Neuronal stem cell (in vitro differentiated cells): ENCODE results near the gene COL15A1.

Experiments
- DNase-seq: peaks from one replicate; pipeline ENCODE4 v3.0.0-alpha.2; 2013; ENCODE audit warnings: low spot score
- H2AFZ ChIP-seq: one replicate; pipeline ENCODE4 v1.6.1; 2013; ENCODE audit warnings: mild to moderate bottlenecking, low read length, inconsistent platforms
- H2AK5ac ChIP-seq: 2 replicates; pipeline ENCODE4 v1.6.1; 2013; ENCODE audit warnings: low read depth, mild to moderate bottlenecking, inconsistent platforms, low read length, moderate library complexity, mixed read lengths
- H2BK120ac ChIP-seq: 2 replicates; pipeline ENCODE4 v1.6.1; 2013; ENCODE audit warnings: low read depth, mild to moderate bottlenecking, inconsistent platforms, low read length, moderate library complexity, mixed read lengths
- H2BK12ac ChIP-seq: one replicate; pipeline ENCODE4 v1.6.1; 2013; ENCODE audit warnings: low read length, inconsistent platforms
- H2BK15ac ChIP-seq: 2 replicates; pipeline ENCODE4 v1.6.1; 2013; ENCODE audit warnings: mild to moderate bottlenecking, low read length, inconsistent platforms, mixed read lengths
- H2BK5ac ChIP-seq: one replicate; pipeline ENCODE4 v1.6.1; 2013; ENCODE audit warnings: inconsistent platforms, mild to moderate bottlenecking, low read length, moderate library complexity
- H3K14ac ChIP-seq: one replicate; pipeline ENCODE4 v1.6.1; 2013; ENCODE audit warnings: low read length, inconsistent platforms
- H3K18ac ChIP-seq: 2 replicates; pipeline ENCODE4 v1.6.1; 2013; ENCODE audit warnings: low read length, inconsistent platforms
- H3K23ac ChIP-seq: 2 replicates; pipeline ENCODE4 v1.6.1; 2013; ENCODE audit warnings: low read depth, mild to moderate bottlenecking, mixed read lengths, low read length, inconsistent platforms; ENCODE audit not compliant: poor library complexity
- H3K27ac ChIP-seq: replicated peaks from 3 replicates; pipeline ENCODE4 v1.5.1; 2013; ENCODE audit warnings: low read length, inconsistent platforms
- H3K27me3 ChIP-seq, 3 experiments: 2 replicates each; pipeline ENCODE4 v1.6.1; 2013; ENCODE audit warnings: low read length in 3 of 3, mild to moderate bottlenecking in 2 of 3, inconsistent platforms in 1 of 3, low read depth in 1 of 3, mixed read lengths in 1 of 3, moderate library complexity in 1 of 3; ENCODE audit not compliant: control insufficient read depth in 3 of 3, insufficient read depth in 3 of 3
- H3K36me3 ChIP-seq, 2 donors: replicated peaks in 1 of 2; 2 replicates each; pipeline ENCODE4 v1.6.1; 2013; ENCODE audit warnings: low read length in 2 of 2; ENCODE audit not compliant: control insufficient read depth in 2 of 2, insufficient read depth in 2 of 2
- H3K4ac ChIP-seq: 2 replicates; pipeline ENCODE4 v1.6.1; 2013; ENCODE audit warnings: inconsistent platforms, mild to moderate bottlenecking, low read length, moderate library complexity
- H3K4me1 ChIP-seq, 2 donors: 1 replicate in 1 of 2; 2 replicates in 1 of 2; pipeline ENCODE4 v1.6.1; 2013; ENCODE audit warnings: low read length in 2 of 2, low read depth in 1 of 2; ENCODE audit not compliant: control insufficient read depth in 2 of 2, insufficient read depth in 1 of 2
- H3K4me2 ChIP-seq: one replicate; pipeline ENCODE4 v1.6.1; 2013; ENCODE audit warnings: mild to moderate bottlenecking, low read length, inconsistent platforms; ENCODE audit not compliant: insufficient read depth, poor library complexity, severe bottlenecking
- H3K4me3 ChIP-seq, 2 donors: 2 replicates each; pipeline ENCODE4 v1.5.1; 2013; ENCODE audit warnings: low read length in 2 of 2, mild to moderate bottlenecking in 2 of 2, inconsistent platforms in 1 of 2, moderate library complexity in 1 of 2
- H3K79me1 ChIP-seq: one replicate; pipeline ENCODE4 v1.6.1; 2013; ENCODE audit warnings: low read depth, mild to moderate bottlenecking, inconsistent platforms, low read length, moderate library complexity
- H3K9ac ChIP-seq: one replicate; pipeline ENCODE4 v1.6.1; 2013; ENCODE audit warnings: mild to moderate bottlenecking, low read depth, low read length, inconsistent platforms; ENCODE audit not compliant: poor library complexity
- H3K9me3 ChIP-seq, 2 donors: replicated peaks in 1 of 2; 2 replicates each; pipeline versions ENCODE3 to v1.6.1; 2013; ENCODE audit warnings: low read length in 2 of 2, mild to moderate bottlenecking in 2 of 2, inconsistent platforms in 1 of 2, low read depth in 1 of 2, mixed read lengths in 1 of 2, moderate library complexity in 1 of 2; ENCODE audit not compliant: control insufficient read depth in 2 of 2, insufficient read depth in 1 of 2
- H4K8ac ChIP-seq: one replicate; pipeline ENCODE4 v1.6.1; 2013; ENCODE audit warnings: low read depth, mild to moderate bottlenecking, inconsistent platforms, low read length, moderate library complexity
- H4K91ac ChIP-seq: one replicate; pipeline ENCODE4 v1.6.1; 2013; ENCODE audit warnings: low read length, low read depth, mild to moderate bottlenecking, inconsistent platforms; ENCODE audit not compliant: poor library complexity
- WGBS, 2 donors: extraction: QIAGEN DNeasy Blood & Tissue Kit; methylation state at CpG; one replicate each; pipeline ENCODE4 v1.1.7; 2013; ENCODE audit warnings: missing lambda C conversion rate in 2 of 2, mixed read lengths in 1 of 2; ENCODE audit not compliant: insufficient read length in 2 of 2, insufficient replicate concordance in 1 of 2; ENCODE audit errors: extremely low coverage in 2 of 2; 5-methylcytosine and 5-hydroxymethylcytosine counted together

Gene COL15A1

GRCh38 chr9:99087462-99087861, 143.8 kb downstream of the COL15A1 start:
- no peak overlapping the region for H3K18ac ChIP-seq
- H3K9me3 ChIP-seq: peaks cover 2 to 5% of the 10 kb centered on the region in 2 donors
- no peak overlapping the region for H2AFZ ChIP-seq
- H2BK15ac ChIP-seq: no peak overlapping the region
- no peak overlapping the region for H3K23ac ChIP-seq
- no peak overlapping the region for H3K4me3 ChIP-seq
- peaks cover 0 to 7% (median 0%) of the 10 kb centered on the region in 3 experiments for H3K27me3 ChIP-seq
- H2BK12ac ChIP-seq: no peak overlapping the region
- no peaks in the 10 kb centered on the region for H3K36me3 ChIP-seq
- no peak for DNase-seq
- no peak overlapping the region for H3K27ac ChIP-seq
- no peak overlapping the region for H3K14ac ChIP-seq
- no peak overlapping the region for H2AK5ac ChIP-seq
- H4K91ac ChIP-seq: no peak overlapping the region
- no peak overlapping the region for H3K9ac ChIP-seq
- no peak overlapping the region for H2BK120ac ChIP-seq
- H3K4me2 ChIP-seq: no peak overlapping the region
- H2BK5ac ChIP-seq: no peak overlapping the region
- no peak overlapping the region for H4K8ac ChIP-seq
- no peaks in the 10 kb centered on the region for H3K4me1 ChIP-seq
- H3K4ac ChIP-seq: no peak overlapping the region
- WGBS, 2 donors: no CpG with 5 or more reads among the region's 3 CpGs
- H3K79me1 ChIP-seq: no peaks in the 10 kb centered on the region

DNA sequence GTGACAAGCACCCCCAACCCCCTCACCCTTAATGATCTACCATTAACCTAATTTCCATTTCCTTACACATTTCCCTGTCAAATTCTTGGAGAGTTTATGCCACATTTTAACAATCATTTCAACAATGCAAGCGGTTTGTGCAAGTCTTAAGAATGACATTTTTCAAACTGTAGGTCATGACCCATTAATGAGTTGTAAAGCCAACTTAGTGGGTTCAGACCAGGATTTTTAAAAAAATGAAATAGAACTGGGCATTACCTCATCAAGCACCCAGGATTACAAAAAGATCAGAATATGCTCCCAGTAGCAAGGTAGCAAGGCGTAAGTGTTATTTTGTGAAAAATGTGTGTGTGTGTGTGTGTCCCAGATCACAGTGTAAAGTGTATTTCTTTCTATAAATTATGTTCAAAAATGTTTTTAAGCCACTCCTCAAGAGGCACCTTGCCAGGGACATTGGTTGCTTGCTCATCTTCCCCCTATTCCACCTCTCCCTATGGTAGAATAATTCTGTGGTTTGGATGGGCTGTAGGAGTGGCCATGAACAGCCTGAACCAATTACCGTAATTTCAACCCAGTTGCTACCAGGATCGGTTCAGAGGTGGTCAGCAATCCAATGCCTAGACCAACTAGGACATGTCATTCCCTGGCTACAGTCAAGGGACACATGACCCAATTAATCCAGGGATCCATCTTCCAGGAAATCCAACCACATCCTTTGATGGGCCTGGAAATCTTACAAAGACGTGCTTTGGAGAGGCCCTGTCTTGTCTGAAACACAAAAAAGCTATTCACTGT, 146.8 kb downstream of the COL15A1 start:
- H4K91ac ChIP-seq: no peak overlapping the region
- H3K4me3 ChIP-seq: no peak overlapping the region
- no peak overlapping the region for H2BK120ac ChIP-seq
- H3K36me3 ChIP-seq: no peaks in the 10 kb centered on the region
- no peak overlapping the region for H3K9ac ChIP-seq
- H2BK5ac ChIP-seq: no peak overlapping the region
- no peak overlapping the region for H2AK5ac ChIP-seq
- peaks cover 0 to under 1% of the 10 kb centered on the region in 2 donors for H3K4me1 ChIP-seq
- H3K27me3 ChIP-seq: peaks cover 0 to 3% (median 0%) of the 10 kb centered on the region in 3 experiments
- peaks cover 2 to 5% of the 10 kb centered on the region in 2 donors for H3K9me3 ChIP-seq
- no peak overlapping the region for H2BK12ac ChIP-seq
- H3K4ac ChIP-seq: no peak overlapping the region
- H2BK15ac ChIP-seq: no peak overlapping the region
- no peak overlapping the region for H3K14ac ChIP-seq
- no peak overlapping the region for H2AFZ ChIP-seq
- no peaks in the 10 kb centered on the region for H3K79me1 ChIP-seq
- no peak overlapping the region for H3K18ac ChIP-seq
- H3K23ac ChIP-seq: no peak overlapping the region
- H3K4me2 ChIP-seq: no peak overlapping the region
- no peak overlapping the region for H4K8ac ChIP-seq
- WGBS, 2 donors: no CpG with 5 or more reads among the region's 5 CpGs
- DNase-seq: no peak
- H3K27ac ChIP-seq: no peak overlapping the region

DNA sequence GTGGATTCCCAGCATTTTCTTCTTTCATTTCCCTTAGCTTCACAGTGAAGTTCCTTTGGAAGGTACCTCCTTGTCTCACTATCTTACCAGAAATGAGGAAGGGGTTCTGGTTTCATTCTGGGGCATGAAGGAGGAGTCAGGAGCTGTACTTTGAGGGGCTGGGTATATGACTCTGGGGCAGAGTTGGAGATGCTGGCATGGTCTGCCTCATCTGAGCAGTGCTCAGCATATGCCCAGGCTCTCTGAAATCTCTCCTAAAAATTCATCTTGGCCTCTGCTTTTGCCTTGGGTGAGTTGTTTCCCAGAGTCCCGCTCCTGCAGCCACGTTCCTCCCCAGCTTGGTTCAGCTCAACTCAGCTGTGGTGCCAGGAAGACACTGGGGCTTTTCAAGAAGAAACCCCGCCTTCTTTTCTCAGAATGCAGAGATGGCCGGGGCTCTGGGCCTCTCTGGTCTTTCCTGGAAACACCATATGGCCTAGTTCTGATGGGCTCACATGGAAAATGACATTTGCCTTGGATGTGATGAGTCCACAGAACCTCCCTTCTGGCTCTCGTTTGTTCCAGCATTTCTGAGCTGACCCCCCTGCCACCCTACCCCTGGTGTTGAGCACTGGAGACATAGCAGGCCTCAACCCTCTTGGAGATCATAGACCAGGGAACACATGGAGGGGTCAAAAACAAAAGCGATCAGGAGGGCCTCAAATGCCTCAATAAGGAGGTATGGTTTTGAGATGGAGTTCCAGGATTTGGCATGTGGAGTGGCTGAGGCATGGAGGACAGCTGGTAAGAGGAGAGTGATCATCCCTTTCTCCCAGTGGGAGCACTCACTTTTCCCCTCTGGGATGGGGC, 149.2 kb downstream of the COL15A1 start:
- H4K8ac ChIP-seq: no peak overlapping the region
- no peak overlapping the region for H3K4me3 ChIP-seq
- H3K79me1 ChIP-seq: no peaks in the 10 kb centered on the region
- WGBS, 2 donors: no CpG with 5 or more reads among the region's 6 CpGs
- no peak overlapping the region for H3K9ac ChIP-seq
- no peak overlapping the region for H3K23ac ChIP-seq
- H2BK15ac ChIP-seq: no peak overlapping the region
- H2AFZ ChIP-seq: no peak overlapping the region
- H4K91ac ChIP-seq: no peak overlapping the region
- H3K9me3 ChIP-seq: peaks cover 2 to 5% of the 10 kb centered on the region in 2 donors
- no peak overlapping the region for H2BK120ac ChIP-seq
- H3K27ac ChIP-seq: no peak overlapping the region
- H3K4me1 ChIP-seq: peaks cover 10 to 15% of the 10 kb centered on the region in 2 donors
- H2AK5ac ChIP-seq: no peak overlapping the region
- H3K14ac ChIP-seq: no peak overlapping the region
- no peaks in the 10 kb centered on the region for H3K27me3 ChIP-seq
- DNase-seq: no peak
- H2BK12ac ChIP-seq: no peak overlapping the region
- no peaks in the 10 kb centered on the region for H3K36me3 ChIP-seq
- H2BK5ac ChIP-seq: no peak overlapping the region
- no peak overlapping the region for H3K4me2 ChIP-seq
- H3K18ac ChIP-seq: no peak overlapping the region
- H3K4ac ChIP-seq: no peak overlapping the region

- Histone ChIP-seq H4K91ac (no peak overlapping the region), H4K8ac (no peak overlapping the region), H3K4me2 (no peak overlapping the region), H3K9ac (no peak overlapping the region), H3K23ac (no peak overlapping the region), H3K27me3 (no peaks in the 10 kb centered on the region), H3K36me3 (no peaks in the 10 kb centered on the region), H2BK5ac (no peak overlapping the region), H3K4ac (no peak overlapping the region), H3K79me1 (no peaks in the 10 kb centered on the region), H2BK120ac (no peak overlapping the region), H3K18ac (no peak overlapping the region), H3K4me3 (no peak overlapping the region), H2AFZ (no peak overlapping the region), H3K27ac (no peak overlapping the region), H2BK12ac (no peak overlapping the region), H3K9me3 (peaks cover 2 to 5% of the 10 kb centered on the region in 2 donors), H3K14ac (no peak overlapping the region), H2AK5ac (no peak overlapping the region), H3K4me1 (peaks cover 10 to 15% of the 10 kb centered on the region in 2 donors), H2BK15ac (no peak overlapping the region)
- WGBS, 2 donors: no CpG with 5 or more reads among the region's 3 CpGs
- DNase-seq: no peak
Observed at GRCh38 chr9:99093492-99093791, 149.7 kb downstream of the COL15A1 start.
